HG03108 (cell line): ENCODE data around the gene POU6F1.

Experiments used
- ATAC-seq: cut with Tn5 transposase; IDR thresholded peaks from one replicate; pipeline ENCODE4 v1.9.1; 2021; ENCODE audit warnings: moderate library complexity; ENCODE audit not compliant: unreplicated experiment

POU6F1 gene

DNA sequence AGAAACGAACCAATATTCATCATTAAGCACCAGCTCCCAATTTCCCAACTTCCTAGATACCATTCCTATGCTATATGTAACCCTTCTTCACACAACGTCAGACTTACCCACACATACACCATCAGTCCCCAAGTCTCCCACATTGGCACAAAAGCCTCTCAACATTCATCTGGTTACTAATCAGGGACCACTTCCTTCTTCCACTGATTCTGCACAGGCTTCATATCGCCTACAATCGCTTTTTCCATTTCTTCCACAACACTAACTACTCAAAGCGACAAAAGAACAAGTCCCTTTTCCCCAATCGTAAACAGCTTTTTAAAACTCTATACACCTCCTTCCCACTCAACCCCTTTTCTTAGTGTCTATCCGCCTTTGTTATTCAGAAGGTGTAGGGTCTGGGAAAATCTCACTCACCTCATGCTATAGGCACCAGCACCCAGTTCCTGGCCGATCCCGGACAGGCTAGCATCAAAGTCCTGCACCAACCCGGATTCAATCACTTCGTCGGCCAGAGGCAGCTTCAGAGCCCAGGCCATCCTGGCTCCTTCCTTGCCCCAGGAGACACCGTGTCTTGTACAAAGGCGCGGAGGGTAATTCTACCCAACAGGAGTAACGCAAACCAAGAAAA is 45.9 kb downstream of the POU6F1 start:
- no peak for ATAC-seq

DNA sequence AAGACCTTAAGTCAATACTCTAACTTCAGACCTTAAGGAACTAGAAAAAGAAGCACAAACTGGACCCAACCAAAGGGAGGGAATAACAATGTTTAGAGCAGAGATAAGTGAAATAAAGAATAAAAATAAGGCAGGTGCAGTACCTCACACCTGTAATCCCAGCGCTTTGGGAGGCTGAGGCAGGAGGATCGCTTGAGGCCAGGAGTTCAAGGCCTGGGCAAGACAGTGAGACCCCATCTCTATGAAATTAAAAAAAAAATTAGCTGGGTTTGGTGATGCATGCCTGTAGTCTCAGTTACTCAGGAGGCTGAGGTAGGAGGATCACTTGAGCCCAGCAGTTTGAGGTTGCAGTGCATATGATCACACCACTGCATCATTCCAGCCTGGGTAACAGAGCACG is 54.1 kb downstream of the POU6F1 start:
- ATAC-seq, result no peak

DNA sequence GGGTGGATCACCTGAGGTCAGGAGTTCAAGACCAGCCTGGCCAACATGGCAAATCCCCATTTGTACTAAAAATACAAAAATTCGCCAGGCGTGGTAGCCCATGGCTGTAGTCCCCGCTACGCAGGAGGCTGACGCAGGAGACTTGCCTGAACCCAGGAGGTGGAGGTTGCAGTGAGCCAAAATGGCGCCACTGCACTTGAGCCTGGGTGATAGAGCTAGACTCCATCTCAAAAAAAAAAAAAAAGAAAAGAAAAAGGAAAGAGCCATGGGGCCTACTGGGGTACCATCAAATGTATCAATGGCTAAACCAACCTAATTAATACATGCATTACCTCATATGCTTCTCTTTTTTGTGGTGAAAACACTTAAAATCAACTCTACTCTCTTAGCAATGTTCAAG is 55.6 kb downstream of the POU6F1 start:
- ATAC-seq, result no peak

DNA sequence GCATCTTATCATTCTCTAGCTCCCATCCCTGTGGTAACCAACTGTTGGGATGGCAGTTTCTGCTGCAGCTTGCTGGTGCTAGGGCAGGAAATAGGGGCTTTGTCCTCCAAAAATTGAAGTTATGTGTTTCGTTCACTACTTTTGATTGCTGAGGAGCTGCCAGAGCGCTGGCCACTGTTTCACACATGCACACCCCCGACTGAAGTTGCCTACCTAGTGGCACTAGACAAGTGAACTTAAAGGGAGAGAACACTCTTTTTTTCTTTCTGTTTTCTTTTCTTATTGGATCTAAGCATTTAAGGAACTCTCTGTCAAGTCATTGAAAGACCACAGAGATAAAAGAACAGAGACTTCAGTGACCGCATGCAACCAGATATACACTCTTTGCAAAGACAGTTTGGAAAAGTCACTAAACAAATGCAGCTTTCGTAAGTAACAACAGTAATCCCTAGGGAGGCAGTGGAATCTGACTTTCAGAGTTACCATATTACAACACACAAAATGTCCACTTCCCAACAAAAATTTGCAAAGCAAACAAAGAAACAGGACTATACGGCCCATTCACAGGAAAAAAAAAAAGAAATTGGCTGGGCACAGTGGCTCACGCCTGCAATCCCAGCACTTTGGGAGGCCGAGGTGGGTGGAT is 56.9 kb downstream of the POU6F1 start:
- ATAC-seq, result no peak

DNA sequence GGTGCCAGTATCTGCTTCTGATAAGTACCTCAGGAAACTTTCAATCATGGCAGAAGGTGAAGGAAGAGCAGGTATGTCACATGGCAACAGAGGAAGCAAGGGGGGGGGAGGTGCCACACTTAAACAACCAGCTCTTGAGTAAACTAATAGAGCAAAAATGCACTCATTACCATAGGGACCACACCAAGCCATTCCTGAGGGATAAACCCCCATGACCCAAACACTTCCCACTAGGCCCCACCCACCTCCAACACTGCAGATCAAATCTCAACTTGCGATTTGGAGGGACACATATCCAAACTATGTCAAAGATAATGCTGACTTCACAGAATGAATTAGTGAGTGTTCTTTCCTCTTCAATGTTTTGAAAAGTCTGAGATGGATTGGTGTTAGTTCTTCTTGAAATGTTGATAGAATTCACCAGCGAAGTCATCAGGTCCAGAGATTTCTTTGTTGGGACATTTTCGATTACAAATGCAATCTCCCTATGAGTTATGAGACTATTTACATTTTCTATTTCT is 61.6 kb downstream of the POU6F1 start:
- no peak for ATAC-seq

DNA sequence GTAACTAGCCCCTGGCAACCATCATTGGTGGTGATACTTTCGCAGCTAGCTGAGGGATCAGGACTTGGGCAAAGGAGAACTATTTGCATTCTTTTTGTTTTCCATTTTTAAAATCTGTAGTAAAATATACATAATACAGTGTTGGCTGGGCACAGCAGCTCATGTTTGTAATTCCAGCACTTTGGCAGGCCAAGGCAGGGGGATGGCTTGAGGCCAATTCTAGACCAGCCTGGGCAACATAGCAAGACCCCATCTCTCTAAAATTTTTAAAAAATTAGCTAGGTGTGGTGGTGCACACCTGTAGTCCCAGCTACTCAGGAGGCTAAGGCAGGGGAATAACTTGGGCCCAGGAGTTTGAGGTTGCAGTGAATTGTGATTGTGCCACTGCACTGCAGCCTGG is 64.9 kb downstream of the POU6F1 start:
- no peak for ATAC-seq

DNA sequence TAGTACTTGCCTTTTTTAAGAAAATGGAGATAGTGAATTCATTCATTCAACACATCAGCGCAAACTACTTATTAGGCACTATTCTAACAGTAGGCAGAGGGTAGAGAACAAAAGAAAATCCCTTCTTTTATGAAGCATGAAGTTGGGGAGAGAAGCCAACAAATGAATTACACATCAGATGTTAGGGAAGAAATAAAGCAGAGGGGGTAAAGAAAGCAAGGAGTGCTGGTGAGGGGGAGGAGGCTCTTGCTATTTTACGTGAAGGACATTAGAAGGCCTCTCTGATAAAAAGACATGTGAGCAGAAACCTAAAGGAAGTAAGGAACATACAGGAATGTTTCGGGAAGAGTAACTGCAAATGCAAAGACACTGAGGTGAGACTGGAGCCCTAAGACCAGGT is 67.1 kb downstream of the POU6F1 start:
- no peak for ATAC-seq

DNA sequence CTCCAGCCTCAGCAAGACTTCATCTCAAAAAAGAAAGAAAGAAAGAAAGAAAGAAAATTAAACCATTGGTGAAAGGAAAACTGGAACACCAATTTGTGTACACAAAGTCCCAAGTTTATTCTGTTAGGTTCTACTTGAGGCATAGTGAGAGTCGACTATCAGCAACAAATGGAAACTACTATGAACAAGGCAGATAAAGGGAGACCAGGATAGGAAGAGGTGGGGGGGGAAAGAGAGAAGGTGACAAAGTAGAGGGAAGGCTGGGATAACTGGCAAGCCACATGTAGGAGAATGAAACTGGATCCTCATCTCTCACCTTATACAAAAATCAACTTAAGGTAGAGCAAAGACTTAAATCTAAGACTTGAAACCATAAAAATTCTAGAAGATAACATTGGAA is 70.6 kb downstream of the POU6F1 start:
- no peak for ATAC-seq

DNA sequence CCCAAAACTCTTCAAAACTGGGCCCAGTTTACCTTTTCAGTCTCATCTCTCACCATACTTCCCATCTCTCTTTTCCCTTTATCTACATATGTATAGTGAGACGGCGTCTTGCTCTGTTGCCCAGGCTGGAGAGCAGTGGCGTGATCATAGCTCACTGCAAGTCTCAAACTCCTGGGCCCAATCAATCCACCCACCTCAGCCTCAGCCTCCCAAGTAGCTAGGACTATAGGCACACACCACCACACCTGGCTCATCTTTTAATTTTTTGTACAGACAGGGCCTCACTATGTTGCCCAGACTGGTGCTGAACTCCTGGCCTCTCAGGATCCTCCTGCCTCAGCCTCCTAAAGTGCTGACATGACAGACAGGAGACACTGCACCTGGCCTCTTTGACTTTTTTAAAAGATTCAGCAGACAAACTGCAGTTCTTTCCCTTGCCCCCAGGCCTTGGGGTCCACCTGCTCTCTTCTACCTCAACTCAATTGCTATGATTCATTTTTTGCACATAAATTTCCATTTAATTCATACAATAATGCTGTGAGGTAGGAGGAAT is 78.5 kb downstream of the POU6F1 start:
- ATAC-seq, result no peak
